ENCODE measurements around the gene VIL1.

VIL1 gene

DNA sequence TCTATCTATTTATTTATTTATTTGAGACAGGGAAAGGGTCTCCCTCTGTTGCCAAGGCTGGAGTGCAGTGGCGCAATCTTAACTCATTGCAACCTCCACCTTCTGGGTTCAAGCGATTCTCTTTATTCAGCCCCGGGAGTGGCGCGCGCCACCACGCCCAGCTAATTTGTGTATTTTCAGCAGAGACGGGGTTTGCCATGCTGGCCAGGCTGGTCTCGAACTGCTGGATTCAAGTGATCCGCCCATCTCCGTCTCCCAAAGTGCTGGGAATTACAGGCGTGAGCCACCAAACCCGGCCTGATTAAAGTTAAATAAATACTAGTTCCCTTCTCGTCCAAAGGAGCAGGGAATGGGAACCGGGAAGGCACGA lies 23.5 kb upstream of the VIL1 start:
- no peak for DNase-seq

DNA sequence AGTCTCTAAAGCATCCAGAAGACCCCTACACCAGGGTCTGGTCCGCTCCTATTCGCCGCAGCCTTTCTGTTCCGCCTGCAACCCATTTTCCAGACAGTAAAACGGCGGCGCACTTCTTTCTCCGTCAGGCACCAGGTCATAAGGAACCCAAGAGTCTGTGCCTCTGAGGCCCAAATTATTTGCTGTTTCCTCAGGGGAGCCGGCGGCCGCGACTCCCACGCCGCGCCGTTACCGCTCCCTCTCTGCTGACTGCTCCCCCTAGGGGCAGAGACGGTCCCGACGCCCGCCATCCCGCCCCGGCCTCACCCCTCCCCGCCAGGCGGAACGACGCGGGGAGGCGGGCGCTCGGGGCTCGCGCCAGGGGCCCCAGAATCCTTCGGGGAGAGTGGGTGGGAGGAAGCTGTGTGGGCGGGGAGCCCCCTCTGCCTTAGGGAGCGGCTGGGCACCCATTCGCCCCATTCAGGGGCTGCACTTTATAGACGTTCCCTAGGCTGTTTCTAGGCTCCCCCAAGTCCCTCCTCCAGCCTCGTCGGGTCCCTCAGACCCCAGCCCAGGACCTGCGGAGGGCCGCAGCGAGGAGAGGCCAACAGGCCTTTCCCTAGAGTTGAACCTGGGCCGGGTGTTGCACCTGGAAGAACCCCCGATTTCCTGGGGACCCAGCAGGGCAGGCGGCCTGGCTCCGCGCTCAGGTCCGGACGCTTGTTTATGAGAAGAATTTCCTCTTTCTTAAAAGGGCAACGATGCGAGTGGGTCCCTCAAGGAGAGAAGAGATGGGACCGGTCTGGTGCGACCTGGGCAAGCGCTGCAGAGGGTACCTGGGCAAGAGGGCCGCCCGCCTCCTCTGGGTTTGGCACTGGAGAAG lies 22.9 kb upstream of the VIL1 start:
- DNase-seq = peak; percentile 100

DNA sequence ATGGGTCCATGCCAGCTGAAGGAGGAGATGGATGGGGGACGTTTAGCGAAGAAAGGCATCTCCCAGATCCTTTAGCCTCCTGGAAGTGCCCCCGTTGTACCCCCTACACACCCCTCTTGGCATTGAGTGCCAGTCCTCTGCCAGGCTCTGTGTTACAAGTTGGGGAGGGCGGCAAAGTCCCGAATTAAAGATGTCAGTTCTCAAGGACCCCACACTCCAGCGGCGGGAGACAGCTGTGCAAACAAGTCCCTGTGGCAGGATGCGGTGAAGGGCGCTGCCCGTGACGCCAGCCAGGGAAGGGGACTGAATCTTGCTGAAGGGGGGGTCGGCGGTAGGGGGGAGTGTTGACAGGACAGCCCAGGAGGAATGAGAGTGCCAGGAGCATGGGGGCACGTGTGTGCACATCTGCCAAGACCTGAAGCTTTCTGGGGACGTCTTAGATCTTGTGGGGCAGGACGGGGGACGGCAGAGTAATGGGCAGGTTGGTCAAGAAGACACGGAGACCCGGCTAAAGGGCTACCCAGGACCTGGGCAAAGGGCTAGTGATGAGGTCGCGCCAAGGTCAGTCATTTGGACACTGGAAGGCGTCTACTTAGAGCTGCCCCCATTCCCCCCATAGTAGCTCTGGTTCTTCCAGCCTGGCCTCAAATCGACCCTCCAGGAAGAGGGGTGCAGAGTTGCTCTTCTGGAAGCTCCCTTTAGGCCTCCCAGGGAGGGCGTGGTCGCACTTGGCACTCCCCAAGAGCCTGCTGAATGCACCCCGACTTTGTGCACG lies 22.0 kb upstream of the VIL1 start:
- DNase-seq = no peak

GRCh38 chr2:218397463-218397819 lies 21.5 kb upstream of the VIL1 start:
- no peak for DNase-seq

- peak; percentile 62 for DNase-seq
Observed at GRCh38 chr2:218397820-218398436, 21.0 kb upstream of the VIL1 start.

DNA sequence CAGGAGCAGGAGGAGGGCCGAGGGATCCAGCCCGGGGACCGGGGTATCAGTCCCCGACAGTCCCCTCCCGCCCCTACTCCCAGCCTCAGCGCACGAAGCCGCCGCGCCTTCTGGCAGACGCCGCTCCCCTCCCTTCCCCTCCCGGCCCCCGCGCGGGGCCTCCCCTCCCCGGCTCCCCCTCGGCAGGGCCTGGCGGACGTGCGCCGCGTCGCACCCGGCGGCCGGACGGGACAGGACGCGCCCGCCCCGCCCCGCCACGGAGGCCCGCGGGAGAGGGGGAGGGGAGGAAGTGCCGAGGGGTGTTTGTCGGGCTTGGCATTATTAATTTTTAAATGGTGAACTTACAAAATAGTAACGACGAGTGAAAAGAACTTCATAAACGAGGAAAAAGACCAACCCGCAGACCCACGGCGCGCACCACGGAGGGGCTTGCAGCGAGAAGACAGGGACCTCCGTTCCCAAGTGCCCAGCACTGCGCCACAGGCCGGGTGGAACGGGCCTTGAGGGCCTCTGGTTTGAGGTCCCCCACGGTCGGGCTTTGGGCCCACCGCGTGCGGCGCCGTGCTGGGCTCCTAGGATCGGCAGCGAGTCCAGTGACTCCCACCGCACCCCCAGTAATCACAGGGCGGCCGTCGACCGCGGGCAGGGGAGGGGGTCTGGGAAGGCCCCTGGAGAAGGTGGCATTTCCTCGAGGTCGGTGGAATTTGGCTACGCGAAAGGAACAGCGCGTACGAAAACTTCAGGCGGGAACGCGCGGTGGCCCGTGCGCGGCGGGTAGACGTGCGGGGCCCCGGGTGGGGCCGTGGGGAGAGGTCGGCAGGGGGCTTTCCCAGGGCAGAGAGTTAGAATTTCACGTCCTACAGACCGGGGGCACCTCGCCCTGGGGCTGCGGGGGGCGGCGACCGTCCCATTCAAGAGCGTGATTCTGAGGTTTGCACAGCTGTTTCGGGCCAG lies 20.2 kb upstream of the VIL1 start:
- DNase-seq = peak; percentile 80

GRCh38 chr2:218399391-218400166 lies 19.3 kb upstream of the VIL1 start, which contains the start of gene CTDSP1:
CTDSP1 (plus strand) TSS chr2:218399868; CDS start chr2:218400091, 223 bp downstream.
- peak; percentile 94 for DNase-seq

DNA sequence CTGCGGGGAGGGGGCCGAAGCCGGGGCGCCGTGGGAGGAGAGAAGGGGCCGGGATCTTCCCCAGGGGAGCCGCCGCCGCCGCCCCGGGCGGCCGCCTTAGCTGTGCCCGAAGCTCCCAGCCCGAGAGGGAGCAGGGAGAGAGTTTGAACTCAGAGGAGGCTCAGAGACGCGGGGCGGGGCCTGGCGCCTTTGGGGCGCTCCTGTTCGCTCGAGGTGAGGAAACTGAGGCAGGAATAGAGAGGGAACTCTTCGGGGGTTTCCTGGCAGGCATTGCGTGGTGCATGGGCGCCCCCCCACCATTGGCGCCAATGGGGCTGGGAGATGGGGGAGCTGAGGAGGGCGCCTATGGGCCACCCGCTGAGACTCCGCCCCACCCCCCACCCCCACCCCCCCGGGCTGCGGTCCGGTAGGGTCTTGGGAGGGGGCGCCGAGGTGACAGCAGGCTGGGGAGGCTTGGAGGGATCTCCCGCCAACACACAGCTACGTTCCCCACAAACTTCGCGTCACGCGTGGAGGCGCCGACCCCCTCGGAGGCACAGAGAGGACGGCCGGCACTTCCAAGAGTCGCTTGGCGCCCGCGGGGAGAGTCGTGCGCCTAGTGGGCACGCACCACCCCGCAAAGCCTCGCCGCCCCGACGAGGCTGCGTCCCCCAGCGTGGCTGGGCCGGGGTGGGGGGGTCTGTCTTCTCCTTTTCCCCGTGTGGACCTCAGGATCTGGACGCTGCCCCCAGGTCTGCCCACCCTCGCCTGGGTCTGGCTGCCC lies 18.6 kb upstream of the VIL1 start:
- DNase-seq = peak; percentile 52

DNA sequence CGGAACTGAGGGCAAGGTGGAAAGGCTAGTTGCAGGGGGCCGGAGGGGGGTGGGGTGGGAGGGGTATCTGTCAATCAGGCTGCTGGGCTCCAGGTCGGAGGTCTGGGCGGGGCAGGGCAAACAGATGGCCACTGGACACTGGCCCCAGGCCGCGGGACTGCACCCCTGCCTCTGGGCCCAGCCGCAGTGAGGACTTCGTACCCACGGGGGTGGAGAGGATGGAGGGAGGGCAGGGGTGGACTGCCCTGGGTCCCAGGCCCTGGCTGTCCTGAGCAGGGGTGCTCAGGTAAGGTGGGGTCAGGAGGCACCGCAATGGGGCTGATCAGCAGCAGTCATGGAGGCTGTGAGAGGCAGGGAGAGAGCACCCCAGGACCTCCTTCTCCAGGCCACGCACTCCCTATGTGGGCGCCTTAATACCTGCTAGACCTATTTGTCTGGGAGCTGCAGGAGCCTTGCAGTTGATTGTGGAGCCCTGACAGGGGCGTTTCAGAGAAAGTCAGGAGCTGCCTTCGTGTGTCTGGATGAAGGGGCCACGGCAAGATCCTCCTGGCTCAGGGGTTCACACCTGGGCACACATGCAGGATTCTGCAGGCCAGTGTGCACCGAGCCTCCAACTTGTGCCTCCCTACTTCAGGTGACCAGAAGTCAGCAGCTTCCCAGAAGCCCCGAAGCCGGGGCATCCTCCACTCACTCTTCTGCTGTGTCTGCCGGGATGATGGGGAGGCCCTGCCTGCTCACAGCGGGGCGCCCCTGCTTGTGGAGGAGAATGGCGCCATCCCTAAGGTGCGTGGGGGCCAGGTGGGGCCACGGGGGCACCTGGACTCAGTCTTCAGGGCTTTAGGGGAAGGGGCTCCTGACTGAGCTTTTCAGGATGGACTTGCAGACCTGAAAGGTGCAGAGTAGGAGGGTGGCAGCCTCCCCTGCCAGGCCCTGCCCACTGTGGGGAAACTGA lies 17.7 kb upstream of the VIL1 start:
- DNase-seq = no peak

DNA sequence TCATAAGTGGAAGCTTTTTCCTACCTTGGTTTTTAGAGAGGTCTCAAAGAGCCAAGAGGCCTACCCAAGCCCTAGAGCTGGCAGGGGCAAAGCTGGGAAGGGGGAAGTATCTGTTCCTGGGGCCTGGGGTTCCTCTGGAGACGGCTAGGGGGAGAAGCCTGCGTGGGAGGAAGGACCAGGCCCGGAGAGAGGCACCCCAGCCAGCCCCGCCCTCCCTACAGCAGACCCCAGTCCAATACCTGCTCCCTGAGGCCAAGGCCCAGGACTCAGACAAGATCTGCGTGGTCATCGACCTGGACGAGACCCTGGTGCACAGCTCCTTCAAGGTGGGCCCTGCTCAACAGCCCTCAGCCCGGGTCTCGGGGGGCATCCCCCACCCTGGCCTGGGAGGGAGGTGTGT lies 17.0 kb upstream of the VIL1 start:
- no peak for DNase-seq

DNA sequence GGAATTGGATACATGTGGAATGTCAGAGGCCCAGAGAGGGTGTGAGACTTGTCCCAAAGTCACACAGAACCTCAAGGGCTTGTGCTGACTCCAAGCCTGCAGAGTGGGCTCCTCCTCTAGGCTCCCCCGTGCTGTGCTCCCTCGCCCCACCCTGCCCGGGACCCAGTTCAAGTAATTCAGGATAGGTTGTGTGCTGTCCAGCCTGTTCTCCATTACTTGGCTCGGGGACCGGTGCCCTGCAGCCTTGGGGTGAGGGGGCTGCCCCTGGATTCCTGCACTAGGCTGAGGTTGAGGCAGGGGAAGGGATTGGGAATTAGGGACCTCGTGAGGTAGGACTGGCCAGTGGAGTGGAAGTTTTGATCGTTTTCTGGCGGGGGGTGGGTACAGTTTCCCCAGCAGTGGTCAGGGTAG lies 16.4 kb upstream of the VIL1 start:
- no peak for DNase-seq

DNA sequence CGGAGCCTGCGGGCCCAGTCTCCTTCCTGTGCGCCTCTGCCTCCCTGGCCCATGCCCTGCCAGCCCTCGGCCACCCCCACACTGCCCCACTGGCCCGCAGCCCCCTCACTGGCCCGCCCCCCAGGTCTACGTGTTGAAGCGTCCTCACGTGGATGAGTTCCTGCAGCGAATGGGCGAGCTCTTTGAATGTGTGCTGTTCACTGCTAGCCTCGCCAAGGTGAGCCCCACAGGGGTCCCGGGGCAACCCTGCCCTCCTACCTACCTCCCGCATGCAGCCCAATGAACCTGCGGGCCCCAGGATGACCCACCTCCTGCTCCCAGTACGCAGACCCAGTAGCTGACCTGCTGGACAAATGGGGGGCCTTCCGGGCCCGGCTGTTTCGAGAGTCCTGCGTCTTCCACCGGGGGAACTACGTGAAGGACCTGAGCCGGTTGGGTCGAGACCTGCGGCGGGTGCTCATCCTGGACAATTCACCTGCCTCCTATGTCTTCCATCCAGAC lies 16.0 kb upstream of the VIL1 start:
- no peak for DNase-seq

DNA sequence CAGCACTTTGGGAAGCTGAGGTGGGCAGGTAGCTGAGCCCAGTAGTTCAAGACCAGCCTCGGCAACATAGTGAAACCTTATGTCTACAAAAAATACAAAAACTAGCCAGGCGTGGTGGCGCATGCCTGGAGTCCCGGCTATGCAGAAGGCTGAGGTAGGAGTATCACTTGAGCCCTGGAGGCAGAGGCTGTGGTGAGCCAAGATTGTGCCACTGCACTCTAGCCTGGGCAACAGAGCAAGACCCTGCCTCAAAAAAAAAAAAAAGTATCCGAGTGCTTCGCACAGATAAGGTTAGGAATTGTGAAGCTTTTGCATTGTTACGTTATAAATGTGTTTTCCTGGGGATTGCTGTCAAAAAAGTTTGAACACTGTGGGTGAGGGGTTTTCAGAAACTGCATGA lies 15.1 kb upstream of the VIL1 start:
- DNase-seq = no peak

- no peak for DNase-seq
Observed at GRCh38 chr2:218404351-218405085, 14.4 kb upstream of the VIL1 start.

- DNase-seq = no peak
Observed at GRCh38 chr2:218405086-218405745, 13.7 kb upstream of the VIL1 start.

- peak; percentile 68 for DNase-seq
Observed at GRCh38 chr2:218405746-218406208, 13.1 kb upstream of the VIL1 start.

GRCh38 chr2:218406209-218406948 lies 12.5 kb upstream of the VIL1 start:
- DNase-seq = peak; percentile 93
